Urothelium cell line (cell line): Measurements from ENCODE around the gene C3orf85.

ENCODE experiments used
- DNase-seq: peaks from one replicate; pipeline ENCODE4 v3.0.0; 2011; ENCODE audit warnings: low spot score, mixed read lengths
- FAIRE-seq: peaks from 2 replicates; lab custom pipeline; 2011; peaks lifted over from hg19 to GRCh38; lab: Jason Lieb, UNC

C3orf85 gene

GRCh38 chr3:109149078-109149477 is 12.6 kb downstream of the C3orf85 start:
- FAIRE-seq (no peak), DNase-seq (no peak)

- FAIRE-seq: no peak
- DNase-seq: no peak
Observed at GRCh38 chr3:109152320-109152719, 15.8 kb downstream of the C3orf85 start.

- DNase-seq (peak; percentile 11), FAIRE-seq (no peak)
Observed at GRCh38 chr3:109154979-109155378, 18.5 kb downstream of the C3orf85 start.

GRCh38 chr3:109155828-109156227 is 19.3 kb downstream of the C3orf85 start:
- DNase-seq (no peak), FAIRE-seq (no peak)

- no peak for FAIRE-seq
Observed at GRCh38 chr3:109161487-109162123, 25.1 kb downstream of the C3orf85 start.

GRCh38 chr3:109165905-109166304 is 29.4 kb downstream of the C3orf85 start:
- FAIRE-seq (no peak), DNase-seq (no peak)

More at GRCh38 chr3:109161487-109162123, 25.1 kb downstream of the C3orf85 start:
- DNase-seq: no peak

GRCh38 chr3:109171479-109171878 is 35.0 kb downstream of the C3orf85 start:
- no peak for DNase-seq
- no peak for FAIRE-seq

- DNase-seq (no peak), FAIRE-seq (no peak)
Observed at GRCh38 chr3:109175411-109175810, 38.9 kb downstream of the C3orf85 start.

- FAIRE-seq (no peak), DNase-seq (no peak)
Observed at GRCh38 chr3:109176726-109177125, 40.2 kb downstream of the C3orf85 start.

GRCh38 chr3:109177908-109178307 is 41.4 kb downstream of the C3orf85 start:
- FAIRE-seq: no peak
- DNase-seq: no peak

GRCh38 chr3:109178708-109179107 is 42.2 kb downstream of the C3orf85 start:
- DNase-seq: no peak
- FAIRE-seq: no peak

GRCh38 chr3:109184726-109185125 is 48.2 kb downstream of the C3orf85 start:
- no peak for DNase-seq
- FAIRE-seq: no peak

- FAIRE-seq (no peak), DNase-seq (no peak)
Observed at GRCh38 chr3:109187390-109187789, 50.9 kb downstream of the C3orf85 start.

- DNase-seq (no peak), FAIRE-seq (no peak)
Observed at GRCh38 chr3:109188741-109189140, 52.2 kb downstream of the C3orf85 start.

- DNase-seq: no peak
- no peak for FAIRE-seq
Observed at GRCh38 chr3:109191421-109191820, 54.9 kb downstream of the C3orf85 start.

- DNase-seq (peak; percentile 82), FAIRE-seq (no peak)
Observed at GRCh38 chr3:109195815-109196214, 59.3 kb downstream of the C3orf85 start.
